NCI-H1417 treated with DMSO at 0.1 percent for 48 hours (cell line): ENCODE results near the gene SLAMF8.

Experiments
- DNase-seq: peaks from one replicate; lab custom pipeline; 2025; lab: John Stamatoyannopoulos, UW

The SLAMF8 gene

GRCh38 chr1:159849626-159850366 lies 23.1 kb downstream of the SLAMF8 start:
- no peak for DNase-seq

- DNase-seq = no peak
Measured at GRCh38 chr1:159851407-159851806, 24.7 kb downstream of the SLAMF8 start.

GRCh38 chr1:159853417-159854115 lies 26.9 kb downstream of the SLAMF8 start:
- DNase-seq = no peak

- no peak for DNase-seq
Measured at GRCh38 chr1:159854116-159854692, 27.5 kb downstream of the SLAMF8 start.

- peak; percentile 35 for DNase-seq
Measured at GRCh38 chr1:159854693-159855192, 28.1 kb downstream of the SLAMF8 start.

GRCh38 chr1:159855709-159856108 lies 29.0 kb downstream of the SLAMF8 start:
- DNase-seq = no peak

- DNase-seq = no peak
Measured at GRCh38 chr1:159856576-159856975, 29.9 kb downstream of the SLAMF8 start.

GRCh38 chr1:159857889-159858288 lies 31.2 kb downstream of the SLAMF8 start:
- DNase-seq = no peak

- DNase-seq = no peak
Measured at GRCh38 chr1:159859767-159860322, 33.2 kb downstream of the SLAMF8 start.

GRCh38 chr1:159860456-159860855 lies 33.8 kb downstream of the SLAMF8 start:
- no peak for DNase-seq

- DNase-seq = no peak
Measured at GRCh38 chr1:159861218-159861617, 34.5 kb downstream of the SLAMF8 start.

GRCh38 chr1:159862031-159862430 lies 35.4 kb downstream of the SLAMF8 start:
- no peak for DNase-seq

- DNase-seq = no peak
Measured at GRCh38 chr1:159862557-159862956, 35.9 kb downstream of the SLAMF8 start, which contains the start of gene VSIG8. Gene VSIG8, minus strand, starts transcription at chr1:159862657. Its CDS starts 136 bp downstream, at chr1:159862521.

- DNase-seq = no peak
Measured at GRCh38 chr1:159864262-159864661, 37.6 kb downstream of the SLAMF8 start.

- no peak for DNase-seq
Measured at GRCh38 chr1:159866066-159866465, 39.4 kb downstream of the SLAMF8 start.

- no peak for DNase-seq
Measured at GRCh38 chr1:159866905-159867663, 40.4 kb downstream of the SLAMF8 start.

- peak; percentile 37 for DNase-seq
Measured at GRCh38 chr1:159867664-159868026, 41.0 kb downstream of the SLAMF8 start.

- DNase-seq = no peak
Measured at GRCh38 chr1:159868766-159869165, 42.1 kb downstream of the SLAMF8 start.

GRCh38 chr1:159869173-159869572 lies 42.5 kb downstream of the SLAMF8 start:
- DNase-seq = no peak

- no peak for DNase-seq
Measured at GRCh38 chr1:159869607-159870006, 42.9 kb downstream of the SLAMF8 start.

- DNase-seq = no peak
Measured at GRCh38 chr1:159870704-159871103, 44.0 kb downstream of the SLAMF8 start.

- DNase-seq = no peak
Measured at GRCh38 chr1:159872891-159873290, 46.2 kb downstream of the SLAMF8 start.
